Activated B cell treated with CpG ODN at 0.5 μM for 24 hours (primary cell): Measurements from ENCODE around the gene TMEM132D. TPM values are rescaled to one million over a fixed set of nuclear protein-coding genes. Genes with fewer than 3 reads are reported as not detected.

Experiments used
- ATAC-seq: fragments of 200-7000 bp; cut with Tn5 transposase; one replicate; pipeline ENCODE4 v1.10.0; 2021; ENCODE audit warnings: low read depth, mild to moderate bottlenecking, moderate library complexity
- CTCF ChIA-PET: fragments of 350-600 bp; sonication (Branson Sonifier 250); formaldehyde crosslinking; loops from one replicate; lab custom pipeline; 2021; ENCODE audit warnings: antibody characterized with exemption; lab: Charles Lee
- POLR2A ChIA-PET: fragments of 350-600 bp; sonication (Branson Sonifier 250); formaldehyde crosslinking; loops from one replicate; lab custom pipeline; 2021; ENCODE audit warnings: antibody characterized with exemption; lab: Charles Lee
- DNase-seq: peaks from one replicate; pipeline ENCODE4 v3.0.0; 2022
- H3K27ac Mint-ChIP-seq: one replicate; pipeline ENCODE4 v1.8.0; 2020; ENCODE audit warnings: mixed read lengths
- H3K27me3 Mint-ChIP-seq: one replicate; pipeline ENCODE4 v1.8.0; 2021; ENCODE audit warnings: mixed read lengths
- H3K36me3 Mint-ChIP-seq: one replicate; pipeline ENCODE4 v1.8.0; 2021; ENCODE audit warnings: low read depth, mixed read lengths
- H3K4me1 Mint-ChIP-seq: one replicate; pipeline ENCODE4 v1.8.0; 2021; ENCODE audit warnings: mixed read lengths
- H3K4me3 Mint-ChIP-seq: one replicate; pipeline ENCODE4 v1.8.0; 2020; ENCODE audit warnings: mild to moderate bottlenecking, mixed read lengths
- H3K9me3 Mint-ChIP-seq: one replicate; pipeline ENCODE4 v1.8.0; 2020; ENCODE audit warnings: mixed read lengths
- CTCF ChIP-seq: fragments of 200-600 bp; IDR thresholded peaks from one replicate; pipeline ENCODE4 v1.8.0; 2022; ENCODE audit warnings: antibody characterized with exemption, mild to moderate bottlenecking
- intact Hi-C: fragments of 100-400 bp; cut with micrococcal nuclease; formaldehyde crosslinking; loops from one replicate; pipeline ENCODE4 v1.15.1; 2024
- total RNA-seq: library from RNA; stranded (reverse); gene quantifications from 2 replicates; pipeline ENCODE4 v1.2.3, GENCODE V29; 2022

Gene TMEM132D
- total RNA-seq, 1 donor from 2014 or later: not detected

- no peaks in the 10 kb centered on the region for H3K36me3 Mint-ChIP-seq
- no peaks in the 10 kb centered on the region for H3K27me3 Mint-ChIP-seq
- DNase-seq: no peak
- ATAC-seq: no peak
- CTCF ChIA-PET: no interaction called here
- no peak overlapping the region for H3K4me3 Mint-ChIP-seq
- H3K9me3 Mint-ChIP-seq: peaks cover 6% of the 10 kb centered on the region
- no peak for TF ChIP-seq CTCF
- no peaks in the 10 kb centered on the region for H3K4me1 Mint-ChIP-seq
- H3K27ac Mint-ChIP-seq: no peak overlapping the region
- intact Hi-C loops: no loop called here
- POLR2A ChIA-PET: no interaction called here
Measured at GRCh38 chr12:129127771-129128170, 776.1 kb downstream of the TMEM132D start.

GRCh38 chr12:129127211-129127610 lies 776.6 kb downstream of the TMEM132D start:
- Mint-ChIP-seq H3K36me3 (no peaks in the 10 kb centered on the region), H3K27me3 (no peaks in the 10 kb centered on the region), H3K4me3 (no peak overlapping the region), H3K9me3 (peaks cover 6% of the 10 kb centered on the region), H3K4me1 (no peaks in the 10 kb centered on the region), H3K27ac (no peak overlapping the region)
- DNase-seq (no peak), ATAC-seq (no peak)
- TF ChIP-seq CTCF: no peak
- CTCF ChIA-PET: no interaction called here
- POLR2A ChIA-PET: no interaction called here
- intact Hi-C loops: no loop called here

- ATAC-seq: no peak
- Mint-ChIP-seq H3K36me3 (no peaks in the 10 kb centered on the region), H3K4me3 (no peak overlapping the region), H3K9me3 (no peaks in the 10 kb centered on the region), H3K27ac (no peak overlapping the region), H3K4me1 (no peaks in the 10 kb centered on the region), H3K27me3 (no peaks in the 10 kb centered on the region)
- CTCF ChIA-PET: no interaction called here
- POLR2A ChIA-PET: no interaction called here
- intact Hi-C loops: no loop called here
- no peak for DNase-seq
- no peak for TF ChIP-seq CTCF
Measured at GRCh38 chr12:129119537-129119936, 784.3 kb downstream of the TMEM132D start.

- Mint-ChIP-seq H3K9me3 (peaks cover 2% of the 10 kb centered on the region), H3K4me1 (no peaks in the 10 kb centered on the region), H3K36me3 (no peaks in the 10 kb centered on the region), H3K27me3 (no peaks in the 10 kb centered on the region), H3K27ac (no peak overlapping the region), H3K4me3 (no peak overlapping the region)
- no peak for TF ChIP-seq CTCF
- POLR2A ChIA-PET: no interaction called here
- ATAC-seq: no peak
- no peak for DNase-seq
- intact Hi-C loops: no loop called here
- CTCF ChIA-PET: no interaction called here
Measured at GRCh38 chr12:129115558-129115957, 788.3 kb downstream of the TMEM132D start.

- ChIA-PET POLR2A (no interaction called here), CTCF (no interaction called here)
- no peak for DNase-seq
- no peak overlapping the region for H3K4me3 Mint-ChIP-seq
- intact Hi-C loops: no loop called here
- H3K4me1 Mint-ChIP-seq: no peaks in the 10 kb centered on the region
- no peaks in the 10 kb centered on the region for H3K27me3 Mint-ChIP-seq
- TF ChIP-seq CTCF: no peak
- no peaks in the 10 kb centered on the region for H3K36me3 Mint-ChIP-seq
- H3K27ac Mint-ChIP-seq: no peak overlapping the region
- ATAC-seq: no peak
- H3K9me3 Mint-ChIP-seq: peaks cover 4% of the 10 kb centered on the region
Measured at GRCh38 chr12:129110575-129110974, 793.2 kb downstream of the TMEM132D start.
